ENCODE results near the gene KIFC3.
"Not testable (repeated sequence)": the region's sequence is repeated elsewhere in the genome, so short reads cannot be mapped to it uniquely, and the experiment has no call there.

Gene KIFC3

DNA sequence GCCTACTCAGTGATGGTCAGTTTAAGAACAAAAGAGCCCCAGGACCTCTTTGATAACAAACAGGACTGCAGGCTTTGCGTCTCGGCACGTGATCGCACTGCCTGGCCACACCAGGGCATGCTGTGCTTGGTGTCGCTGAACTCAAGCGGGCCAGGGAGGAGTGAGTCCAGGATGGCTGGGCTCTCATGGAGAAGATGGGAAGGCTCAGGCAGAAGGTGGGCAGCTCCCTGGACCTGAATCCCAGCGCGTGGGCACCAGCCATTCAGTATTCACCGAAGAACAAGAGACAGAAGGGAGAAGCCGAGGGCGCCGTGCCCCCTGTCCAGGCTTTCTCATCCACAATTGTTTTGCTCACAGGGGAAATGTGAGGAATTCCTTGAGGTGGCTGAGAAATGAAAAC, 54.8 kb downstream of the KIFC3 start:
- H3K27ac Mint-ChIP-seq: no peak overlapping the region

DNA sequence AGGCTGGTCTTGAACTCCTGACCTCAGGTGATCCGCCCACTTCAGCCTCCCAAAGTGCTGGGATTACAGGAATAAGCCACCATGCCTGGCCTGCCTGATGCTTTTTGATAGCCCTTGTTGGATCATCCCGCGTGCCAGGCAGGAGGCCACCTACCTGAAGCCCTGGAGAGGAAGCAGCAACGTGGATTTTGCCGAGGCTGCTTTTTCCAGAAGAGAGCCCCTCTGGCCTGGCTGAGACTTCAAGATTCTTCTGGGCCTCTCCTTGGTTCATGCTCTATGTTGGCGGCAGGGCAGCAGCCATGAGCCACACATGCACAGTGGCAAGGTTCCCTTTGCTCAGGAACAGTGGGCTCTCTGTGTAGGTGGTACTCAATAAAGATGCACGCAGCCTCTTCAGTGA, 55.2 kb downstream of the KIFC3 start:
- H3K27me3 Mint-ChIP-seq: no peaks in the 10 kb centered on the region
- DNase-seq (ENCODE audit: low spot score in 2 of 2) (no peak), ATAC-seq (ENCODE audit: low read depth) (no peak)
- H3K36me3 Mint-ChIP-seq: peaks cover 4% of the 10 kb centered on the region
- H3K9me3 Mint-ChIP-seq: no peaks in the 10 kb centered on the region
- no peak overlapping the region for H3K27ac Mint-ChIP-seq
- no peak overlapping the region for H3K4me3 Mint-ChIP-seq
- H3K4me1 Mint-ChIP-seq: no peaks in the 10 kb centered on the region

More for the DNA sequence above, 54.8 kb downstream of the KIFC3 start:
- no peak for ATAC-seq (ENCODE audit: low read depth)
- Mint-ChIP-seq H3K36me3 (peaks cover 4% of the 10 kb centered on the region), H3K4me3 (no peak overlapping the region), H3K9me3 (no peaks in the 10 kb centered on the region), H3K4me1 (no peaks in the 10 kb centered on the region), H3K27me3 (no peaks in the 10 kb centered on the region)
- no peak for DNase-seq (ENCODE audit: low spot score in 2 of 2)

DNA sequence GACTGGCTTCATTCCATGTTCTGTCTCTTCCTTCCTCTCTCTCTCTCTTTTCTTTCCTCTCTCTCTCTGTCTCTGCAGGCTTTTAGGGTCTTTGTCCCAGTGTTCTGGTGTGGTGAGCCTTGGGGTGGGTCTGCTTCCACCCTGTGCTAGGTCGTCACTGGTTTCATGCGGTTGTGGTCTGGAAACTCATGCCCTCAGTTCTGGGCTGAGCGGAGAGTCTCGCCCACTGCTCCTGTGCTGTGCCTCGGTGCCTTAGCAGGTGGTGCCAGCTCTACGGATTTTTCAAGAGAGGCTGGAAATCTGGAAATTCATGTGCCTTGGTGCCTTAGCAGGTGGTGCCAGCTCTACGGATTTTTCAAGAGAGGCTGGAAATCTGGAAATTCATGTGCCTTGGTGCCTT, 56.0 kb downstream of the KIFC3 start:
- not testable (repeated sequence) for H3K4me3 Mint-ChIP-seq; H3K4me1 Mint-ChIP-seq; H3K27me3 Mint-ChIP-seq; DNase-seq (ENCODE audit: low spot score in 2 of 2); H3K36me3 Mint-ChIP-seq; H3K9me3 Mint-ChIP-seq; H3K27ac Mint-ChIP-seq; ATAC-seq (ENCODE audit: low read depth)

DNA sequence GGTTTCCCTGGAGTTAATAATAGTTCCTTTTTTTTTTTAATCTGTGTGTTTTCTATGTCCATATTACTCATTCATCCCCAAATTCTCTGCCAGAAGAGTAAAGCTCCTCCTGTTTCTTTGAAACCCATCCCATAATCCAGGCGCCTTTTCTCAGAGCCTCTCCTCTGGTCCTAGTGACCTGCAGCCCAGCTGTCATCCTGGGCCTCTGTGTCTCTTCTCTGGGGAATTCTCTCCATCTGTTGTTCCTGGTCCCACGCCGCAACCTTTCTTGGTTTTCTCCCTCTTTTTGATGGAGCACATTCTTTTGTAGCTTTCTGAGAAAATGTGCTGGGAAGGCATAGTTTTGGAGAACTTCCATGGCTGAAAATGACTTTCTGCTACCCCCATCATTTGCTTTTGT, 56.5 kb downstream of the KIFC3 start:
- ATAC-seq (ENCODE audit: low read depth): no peak
- DNase-seq (ENCODE audit: low spot score in 2 of 2): no peak
- Mint-ChIP-seq H3K27me3 (no peaks in the 10 kb centered on the region), H3K4me3 (no peak overlapping the region), H3K27ac (no peak overlapping the region), H3K9me3 (no peaks in the 10 kb centered on the region), H3K4me1 (no peaks in the 10 kb centered on the region), H3K36me3 (peaks cover 1% of the 10 kb centered on the region)

DNA sequence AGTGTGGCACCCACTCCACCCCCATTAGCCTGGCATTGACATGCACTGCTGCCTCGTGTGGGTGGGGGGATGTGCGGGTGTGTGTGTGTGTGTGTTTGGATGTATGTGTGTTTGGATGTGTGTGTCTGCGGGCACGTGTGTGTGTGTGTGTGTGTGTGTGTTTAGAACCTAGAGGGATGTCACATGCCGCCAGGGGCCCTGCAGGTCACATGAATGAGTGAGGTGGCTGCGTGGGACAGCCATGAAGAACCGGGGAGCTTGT, 57.7 kb downstream of the KIFC3 start:
- no peaks in the 10 kb centered on the region for H3K4me1 Mint-ChIP-seq
- H3K9me3 Mint-ChIP-seq: no peaks in the 10 kb centered on the region
- no peaks in the 10 kb centered on the region for H3K27me3 Mint-ChIP-seq
- DNase-seq (ENCODE audit: low spot score in 2 of 2): no peak
- no peak overlapping the region for H3K4me3 Mint-ChIP-seq
- H3K27ac Mint-ChIP-seq: no peak overlapping the region
- no peak for ATAC-seq (ENCODE audit: low read depth)
- H3K36me3 Mint-ChIP-seq: peaks cover 1% of the 10 kb centered on the region

DNA sequence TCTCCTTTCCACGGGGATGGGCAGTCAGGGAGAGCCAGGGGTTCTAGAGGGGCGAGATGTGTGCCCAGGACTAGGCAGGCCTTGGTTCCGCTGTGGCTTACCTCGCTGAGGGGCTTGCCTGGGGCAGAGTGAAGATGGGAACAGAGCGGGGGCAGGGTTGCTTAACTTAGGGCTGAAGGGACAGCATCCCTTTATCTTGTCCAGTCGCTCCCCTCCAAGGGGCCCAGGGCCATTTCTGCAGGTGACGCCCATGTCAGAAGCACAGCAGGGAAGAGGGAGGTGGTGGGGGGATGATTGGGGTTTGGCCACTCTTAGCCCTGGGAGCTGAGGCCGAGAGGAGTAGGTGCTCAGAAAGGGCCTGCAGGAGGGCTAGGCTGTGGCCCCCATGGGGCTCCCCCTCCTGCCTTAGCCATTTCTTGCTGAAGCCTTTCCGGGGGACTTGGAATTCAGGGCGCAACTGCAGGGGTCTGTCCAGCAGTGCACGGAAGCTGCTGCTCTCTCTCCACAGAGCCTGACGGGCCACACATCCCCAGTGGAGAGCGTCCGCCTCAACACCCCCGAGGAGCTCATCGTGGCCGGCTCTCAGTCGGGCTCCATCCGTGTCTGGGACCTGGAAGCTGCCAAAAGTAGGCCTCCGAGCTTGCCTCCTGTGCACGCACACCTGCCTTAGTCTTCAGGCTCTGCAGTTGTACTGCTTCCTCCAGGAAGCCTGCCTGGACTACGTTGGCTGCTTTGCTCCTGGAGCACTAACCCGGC, 58.2 kb downstream of the KIFC3 start:
- ATAC-seq (ENCODE audit: low read depth) (no peak), DNase-seq (ENCODE audit: low spot score in 2 of 2) (no peak)
- H3K4me1 Mint-ChIP-seq: no peaks in the 10 kb centered on the region
- H3K9me3 Mint-ChIP-seq: no peaks in the 10 kb centered on the region
- no peak overlapping the region for H3K4me3 Mint-ChIP-seq
- H3K36me3 Mint-ChIP-seq: peaks cover 1% of the 10 kb centered on the region
- H3K27me3 Mint-ChIP-seq: no peaks in the 10 kb centered on the region
- H3K27ac Mint-ChIP-seq: no peak overlapping the region

DNA sequence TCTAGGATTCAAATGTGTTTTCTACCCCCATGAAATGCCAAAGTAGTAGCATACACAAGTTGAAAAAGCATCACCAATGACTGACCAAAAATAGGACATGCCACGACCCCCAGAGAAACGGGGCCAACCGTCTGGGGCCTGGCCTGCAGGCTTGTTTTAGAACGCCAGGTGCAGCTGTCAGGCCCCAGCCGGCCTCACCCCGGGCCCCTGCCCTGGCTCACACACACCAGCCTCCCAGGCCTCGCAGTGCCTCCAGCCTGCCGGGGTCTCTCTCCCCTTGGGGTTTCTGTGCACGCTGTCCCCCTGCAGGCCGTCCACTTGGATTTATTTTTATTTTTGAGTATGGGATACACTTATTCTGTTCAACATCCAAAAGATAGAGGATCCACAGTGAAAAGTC, 58.8 kb downstream of the KIFC3 start:
- Mint-ChIP-seq H3K4me3 (no peak overlapping the region), H3K27ac (no peak overlapping the region), H3K27me3 (no peaks in the 10 kb centered on the region), H3K4me1 (no peaks in the 10 kb centered on the region), H3K36me3 (peaks cover 1% of the 10 kb centered on the region), H3K9me3 (no peaks in the 10 kb centered on the region)
- no peak for ATAC-seq (ENCODE audit: low read depth)
- DNase-seq (ENCODE audit: low spot score in 2 of 2): no peak

DNA sequence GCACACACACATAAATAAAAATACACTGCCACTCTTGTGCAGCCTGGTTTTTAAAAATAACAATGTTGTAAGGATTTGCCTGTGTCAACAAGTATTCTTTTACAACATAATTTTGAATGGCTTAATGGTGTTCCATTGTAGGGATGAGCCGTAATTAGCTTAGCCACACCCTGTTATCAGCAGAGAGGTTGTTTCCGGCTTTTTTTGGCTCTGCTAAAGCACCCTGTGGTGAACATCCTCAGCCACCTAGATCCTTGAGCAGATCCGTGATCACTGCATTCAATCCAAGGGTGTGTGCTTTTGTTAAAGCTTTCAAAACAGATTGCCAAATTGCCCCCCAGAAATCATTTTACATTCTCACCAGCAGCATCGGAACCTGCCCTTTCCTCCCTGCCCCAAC, 59.7 kb downstream of the KIFC3 start:
- DNase-seq (ENCODE audit: low spot score in 2 of 2) (no peak), ATAC-seq (ENCODE audit: low read depth) (no peak)
- Mint-ChIP-seq H3K27ac (no peak overlapping the region), H3K4me3 (no peak overlapping the region), H3K27me3 (no peaks in the 10 kb centered on the region), H3K9me3 (no peaks in the 10 kb centered on the region), H3K36me3 (peaks cover 1% of the 10 kb centered on the region), H3K4me1 (no peaks in the 10 kb centered on the region)

DNA sequence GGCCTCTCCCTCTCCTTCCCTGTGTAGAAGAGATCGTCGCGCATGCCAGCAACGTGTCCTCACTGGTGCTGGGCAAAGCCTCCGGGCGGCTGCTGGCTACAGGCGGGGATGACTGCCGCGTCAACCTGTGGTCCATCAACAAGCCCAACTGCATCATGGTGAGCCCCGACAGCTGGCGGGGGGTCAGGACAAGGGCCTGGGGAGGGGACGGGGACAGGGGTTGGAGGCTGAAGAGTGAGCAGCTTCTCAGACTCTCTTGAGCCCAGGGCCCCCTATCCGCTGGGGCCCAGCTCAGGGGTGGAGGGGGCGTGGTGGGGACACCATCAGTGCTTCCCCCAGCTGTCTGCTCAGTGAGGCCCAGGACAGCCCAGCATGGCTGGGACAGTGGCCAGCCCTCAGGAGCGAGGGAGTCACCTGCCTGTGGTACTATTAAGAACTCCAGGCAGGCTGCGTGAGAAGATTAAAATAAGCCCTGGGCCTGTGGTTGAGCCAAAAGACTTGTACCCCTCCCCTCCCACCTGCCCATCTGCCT, 60.6 kb downstream of the KIFC3 start:
- no peak overlapping the region for H3K4me3 Mint-ChIP-seq
- no peaks in the 10 kb centered on the region for H3K9me3 Mint-ChIP-seq
- H3K4me1 Mint-ChIP-seq: peaks cover under 1% of the 10 kb centered on the region
- no peak for ATAC-seq (ENCODE audit: low read depth)
- no peak overlapping the region for H3K27ac Mint-ChIP-seq
- H3K36me3 Mint-ChIP-seq: peaks cover 1% of the 10 kb centered on the region
- H3K27me3 Mint-ChIP-seq: no peaks in the 10 kb centered on the region
- no peak for DNase-seq (ENCODE audit: low spot score in 2 of 2)

DNA sequence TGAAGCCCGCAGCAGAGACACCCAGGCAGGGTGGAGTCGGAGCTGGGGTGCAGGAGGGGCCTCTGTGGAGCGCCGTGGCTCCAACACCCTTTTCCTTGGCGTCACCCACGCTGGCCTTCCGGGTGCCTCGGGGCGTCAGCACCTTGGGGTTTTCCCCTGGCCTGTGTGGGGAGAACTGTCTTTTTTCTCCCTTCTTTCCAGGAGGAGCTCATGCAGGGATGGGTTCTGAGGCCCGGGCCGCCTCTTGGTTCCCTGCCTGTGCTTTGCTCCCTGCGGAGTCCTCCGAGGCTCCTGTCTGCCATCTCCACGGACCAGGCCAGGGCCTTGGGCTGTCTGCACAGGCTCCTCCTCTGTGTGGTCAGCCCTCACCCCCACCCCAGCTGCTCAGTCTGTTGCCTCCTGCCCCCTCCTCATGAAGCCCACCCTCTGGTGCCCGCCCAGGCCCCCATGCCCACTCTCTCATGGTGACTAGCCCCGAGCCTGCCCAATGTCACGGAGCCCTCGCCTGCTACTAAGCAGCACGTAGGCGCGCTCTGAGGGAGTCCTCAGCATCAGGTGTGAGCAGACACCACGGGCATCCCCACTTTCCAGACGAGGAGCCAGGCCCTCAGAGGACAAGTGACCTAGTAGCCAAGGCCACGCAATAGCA, 61.7 kb downstream of the KIFC3 start:
- H3K36me3 Mint-ChIP-seq: no peaks in the 10 kb centered on the region
- no peak for DNase-seq (ENCODE audit: low spot score in 2 of 2)

DNA sequence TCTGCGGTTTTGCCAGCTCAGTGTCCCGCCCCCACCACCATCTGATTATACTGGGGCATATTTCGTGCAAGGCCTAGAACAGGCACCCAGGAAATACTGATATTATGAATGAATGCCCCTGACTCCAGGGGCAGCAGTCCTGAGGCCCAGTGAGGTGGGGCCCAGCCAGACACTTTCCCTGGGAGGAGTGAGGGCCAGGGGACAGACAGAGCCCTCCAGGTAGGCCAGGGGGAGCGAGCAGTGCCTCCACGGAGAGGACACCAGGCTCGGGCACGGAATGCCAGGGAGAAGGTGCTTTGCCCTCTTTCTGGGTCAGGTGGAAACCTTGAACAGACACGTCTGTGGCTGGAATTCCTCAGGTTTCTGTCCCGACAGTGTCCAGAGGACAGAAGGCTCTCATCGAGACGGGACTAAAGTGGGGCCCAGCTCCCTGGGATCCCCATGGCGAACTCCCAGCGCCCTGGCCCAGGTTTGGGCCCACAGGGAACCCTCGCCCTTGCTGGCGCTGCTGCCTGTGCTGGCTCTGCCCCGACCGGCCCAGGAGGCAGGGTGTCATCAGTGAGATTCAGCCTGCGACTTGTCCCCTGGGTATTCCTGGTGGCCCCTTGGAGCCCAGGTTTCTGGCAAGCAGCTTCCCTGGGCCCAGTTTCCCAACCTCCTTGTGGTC, 62.4 kb downstream of the KIFC3 start:
- DNase-seq (ENCODE audit: low spot score in 2 of 2): no peak
- no peaks in the 10 kb centered on the region for H3K9me3 Mint-ChIP-seq
- ATAC-seq (ENCODE audit: low read depth): no peak
- H3K27ac Mint-ChIP-seq: no peak overlapping the region
- H3K36me3 Mint-ChIP-seq: no peaks in the 10 kb centered on the region
- H3K4me1 Mint-ChIP-seq: peaks cover 12% of the 10 kb centered on the region
- no peaks in the 10 kb centered on the region for H3K27me3 Mint-ChIP-seq
- no peak overlapping the region for H3K4me3 Mint-ChIP-seq

More for the DNA sequence above, 61.7 kb downstream of the KIFC3 start:
- Mint-ChIP-seq H3K27me3 (no peaks in the 10 kb centered on the region), H3K9me3 (no peaks in the 10 kb centered on the region), H3K27ac (no peak overlapping the region), H3K4me1 (peaks cover 11% of the 10 kb centered on the region), H3K4me3 (no peak overlapping the region)
- no peak for ATAC-seq (ENCODE audit: low read depth)

DNA sequence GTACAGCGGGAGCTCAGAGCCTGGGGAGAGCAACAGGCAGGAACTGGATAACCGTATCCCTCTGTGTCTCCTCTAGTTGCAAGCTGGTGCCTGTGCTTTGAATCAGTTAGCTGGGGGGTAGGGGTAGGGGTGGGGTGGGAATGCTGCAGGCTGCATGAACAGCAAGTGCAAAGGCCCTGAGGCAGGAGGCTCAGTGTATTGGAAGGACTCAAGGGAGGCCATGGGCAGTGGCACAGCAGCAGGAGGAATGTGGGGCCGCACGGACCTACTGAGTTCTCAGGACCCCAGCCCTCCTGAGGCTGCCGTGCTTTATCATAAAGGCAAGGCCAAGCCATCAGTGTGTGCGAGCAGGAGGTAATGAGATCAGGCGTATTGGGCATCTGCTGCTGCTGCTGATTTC, 63.4 kb downstream of the KIFC3 start:
- ATAC-seq (ENCODE audit: low read depth): no peak
- no peak overlapping the region for H3K27ac Mint-ChIP-seq
- H3K4me3 Mint-ChIP-seq: no peak overlapping the region
- H3K36me3 Mint-ChIP-seq: no peaks in the 10 kb centered on the region
- H3K4me1 Mint-ChIP-seq: peaks cover 12% of the 10 kb centered on the region
- H3K27me3 Mint-ChIP-seq: no peaks in the 10 kb centered on the region
- no peaks in the 10 kb centered on the region for H3K9me3 Mint-ChIP-seq
- DNase-seq (ENCODE audit: low spot score in 2 of 2): no peak

DNA sequence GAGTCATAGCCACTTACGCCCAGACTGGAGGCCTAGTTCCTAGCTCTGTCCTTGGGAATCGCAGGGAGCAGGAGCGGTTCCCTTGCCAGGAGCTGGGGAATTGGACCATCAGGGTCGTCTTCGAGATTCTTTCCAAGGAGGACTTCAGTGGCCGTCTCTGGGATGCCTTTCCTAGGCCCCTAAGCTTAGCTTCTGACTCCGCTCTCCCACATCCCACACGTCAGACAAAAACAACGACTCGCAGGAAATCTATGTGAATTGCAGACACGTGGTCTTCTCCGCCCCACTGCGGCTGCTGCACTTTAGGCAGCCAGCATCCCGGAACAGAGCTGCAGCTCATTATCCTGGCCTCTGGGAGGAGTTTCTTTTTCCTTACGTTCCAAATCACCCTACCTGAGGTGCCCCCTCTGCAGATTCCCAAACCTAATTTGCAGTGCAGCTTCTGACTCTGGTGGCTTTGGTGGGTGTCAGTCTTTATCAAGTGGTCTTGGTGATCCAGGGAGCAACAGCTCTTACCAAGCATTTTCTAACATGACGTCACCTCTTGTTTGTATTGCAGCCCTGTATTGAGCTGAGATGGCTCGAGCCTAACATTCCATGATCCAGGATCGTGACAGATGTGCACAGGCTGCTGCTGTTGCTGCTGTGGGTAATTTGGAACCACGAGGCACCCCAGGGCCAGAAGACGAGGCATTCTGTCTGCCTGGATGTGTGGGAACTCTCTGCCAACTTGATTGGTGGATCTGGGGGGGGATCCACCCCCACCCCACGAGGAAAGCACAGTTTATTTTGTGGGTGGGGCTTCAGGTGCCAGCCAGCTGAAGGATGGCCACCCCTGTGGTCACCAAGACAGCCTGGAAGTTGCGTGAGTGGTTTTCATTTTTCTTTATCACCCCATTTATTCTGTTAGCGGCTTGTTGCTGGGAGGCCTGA, 65.6 kb downstream of the KIFC3 start:
- Mint-ChIP-seq H3K4me1 (peaks cover 12% of the 10 kb centered on the region), H3K27ac (peak overlapping the region; percentile 86), H3K36me3 (peaks cover 3% of the 10 kb centered on the region), H3K9me3 (peaks cover 2% of the 10 kb centered on the region), H3K27me3 (no peaks in the 10 kb centered on the region), H3K4me3 (peak overlapping the region; percentile 92)
- DNase-seq (ENCODE audit: low spot score in 2 of 2) (no peak), ATAC-seq (ENCODE audit: low read depth) (no peak)
